GM21786 (cell line): ENCODE data around the gene HUS1B.
"Not testable (repeated sequence)": the region's sequence is repeated elsewhere in the genome, so short reads cannot be mapped to it uniquely, and the experiment has no call there.

Source experiments
- ATAC-seq: cut with Tn5 transposase; IDR thresholded peaks from one replicate; pipeline ENCODE4 v1.9.1; 2021; ENCODE audit not compliant: unreplicated experiment

Gene HUS1B

GRCh38 chr6:656460-657252 lies at the start of gene HUS1B:
Gene HUS1B, minus strand, starts transcription at chr6:657100. Its CDS starts 156 bp downstream, at chr6:656944.
- ATAC-seq, result no peak

GRCh38 chr6:706146-706545 lies 49.2 kb upstream of the HUS1B start:
- ATAC-seq, result no peak

- no peak for ATAC-seq
Measured at GRCh38 chr6:705047-705446, 48.1 kb upstream of the HUS1B start.

- ATAC-seq, result no peak
Measured at GRCh38 chr6:704046-704445, 47.1 kb upstream of the HUS1B start.

- no peak for ATAC-seq
Measured at GRCh38 chr6:703552-703951, 46.7 kb upstream of the HUS1B start.

GRCh38 chr6:701700-702479 lies 45.0 kb upstream of the HUS1B start:
- no peak for ATAC-seq

- ATAC-seq, result no peak
Measured at GRCh38 chr6:701215-701614, 44.3 kb upstream of the HUS1B start.

GRCh38 chr6:700490-700889 lies 43.6 kb upstream of the HUS1B start:
- no peak for ATAC-seq

- no peak for ATAC-seq
Measured at GRCh38 chr6:699319-699718, 42.4 kb upstream of the HUS1B start.

- not testable (repeated sequence) for ATAC-seq
Measured at GRCh38 chr6:694431-695126, 37.7 kb upstream of the HUS1B start.

GRCh38 chr6:693723-694009 lies 36.8 kb upstream of the HUS1B start:
- ATAC-seq, result no peak

- peak; percentile 86 for ATAC-seq
Measured at GRCh38 chr6:692858-693722, 36.2 kb upstream of the HUS1B start, which contains the start of gene EXOC2. Gene EXOC2, minus strand, starts transcription at chr6:693139. Its CDS starts 55,321 bp downstream, at chr6:637818.

GRCh38 chr6:692356-692851 lies 35.5 kb upstream of the HUS1B start:
- peak; percentile 69 for ATAC-seq

- no peak for ATAC-seq
Measured at GRCh38 chr6:689223-689622, 32.3 kb upstream of the HUS1B start.

GRCh38 chr6:686497-686896 lies 29.6 kb upstream of the HUS1B start:
- no peak for ATAC-seq

- ATAC-seq, result peak; percentile 91
Measured at GRCh38 chr6:684831-685636, 28.1 kb upstream of the HUS1B start.

- no peak for ATAC-seq
Measured at GRCh38 chr6:683742-684440, 27.0 kb upstream of the HUS1B start.

GRCh38 chr6:680666-681340 lies 23.9 kb upstream of the HUS1B start:
- ATAC-seq, result no peak

GRCh38 chr6:680251-680650 lies 23.4 kb upstream of the HUS1B start:
- no peak for ATAC-seq
